GM18508 (cell line): Measurements from ENCODE around the gene EYS.
"Not testable (repeated sequence)": the region's sequence is repeated elsewhere in the genome, so short reads cannot be mapped to it uniquely, and the experiment has no call there.

Source experiments
- ATAC-seq: cut with Tn5 transposase; IDR thresholded peaks from one replicate; pipeline ENCODE4 v1.9.1; 2021; ENCODE audit warnings: moderate number of reproducible peaks; ENCODE audit not compliant: insufficient read depth, unreplicated experiment

Gene EYS

GRCh38 chr6:63839485-63839884 lies 1867.5 kb downstream of the EYS start:
- no peak for ATAC-seq

- not testable (repeated sequence) for ATAC-seq
These were observed 1878.3 kb downstream of the EYS start for GRCh38 chr6:63828678-63829077.

GRCh38 chr6:63824722-63825121 lies 1882.3 kb downstream of the EYS start:
- ATAC-seq, result no peak

- no peak for ATAC-seq
These were observed 1885.6 kb downstream of the EYS start for GRCh38 chr6:63821442-63821841.

- no peak for ATAC-seq
These were observed 1887.2 kb downstream of the EYS start for GRCh38 chr6:63819831-63820230.

GRCh38 chr6:63817492-63818050 lies 1889.5 kb downstream of the EYS start:
- ATAC-seq, result no peak

GRCh38 chr6:63816982-63817436 lies 1890.0 kb downstream of the EYS start:
- ATAC-seq, result no peak

GRCh38 chr6:63816401-63816981 lies 1890.5 kb downstream of the EYS start:
- ATAC-seq, result no peak

- ATAC-seq, result no peak
These were observed 1892.6 kb downstream of the EYS start for GRCh38 chr6:63814459-63814858.

GRCh38 chr6:63813566-63814120 lies 1893.4 kb downstream of the EYS start:
- ATAC-seq, result no peak

- ATAC-seq, result no peak
These were observed 1898.5 kb downstream of the EYS start for GRCh38 chr6:63808576-63808975.

GRCh38 chr6:63807056-63807455 lies 1900.0 kb downstream of the EYS start:
- no peak for ATAC-seq

- no peak for ATAC-seq
These were observed 1900.5 kb downstream of the EYS start for GRCh38 chr6:63806573-63806913.

- no peak for ATAC-seq
These were observed 1901.0 kb downstream of the EYS start for GRCh38 chr6:63805808-63806572.

- ATAC-seq, result no peak
These were observed 1901.7 kb downstream of the EYS start for GRCh38 chr6:63805345-63805744.

GRCh38 chr6:63804381-63804956 lies 1902.6 kb downstream of the EYS start:
- ATAC-seq, result no peak

GRCh38 chr6:63803371-63803770 lies 1903.7 kb downstream of the EYS start:
- ATAC-seq, result no peak

GRCh38 chr6:63802606-63803206 lies 1904.3 kb downstream of the EYS start:
- ATAC-seq, result no peak

- not testable (repeated sequence) for ATAC-seq
These were observed 1906.6 kb downstream of the EYS start for GRCh38 chr6:63800386-63800785.

GRCh38 chr6:63799813-63800212 lies 1907.2 kb downstream of the EYS start:
- ATAC-seq, result no peak

GRCh38 chr6:63799313-63799712 lies 1907.7 kb downstream of the EYS start:
- no peak for ATAC-seq
